Psoas muscle (tissue), 8 donors: ENCODE results near the gene HPRT1. TPM values are rescaled to one million over a fixed set of nuclear protein-coding genes. Genes with fewer than 3 reads are reported as not detected.

Source experiments
- ATAC-seq, 4 donors: fragments of 200-7000 bp; cut with Tn5 transposase; one replicate each; pipeline ENCODE4 v1.9.1; 2020; ENCODE audit warnings: moderate library complexity in 3 of 4, mild to moderate bottlenecking in 2 of 4
- DNase-seq, 2 donors: peaks; one replicate each; pipeline ENCODE4 v3.0.0-alpha.2; 2020
- H3K27ac ChIP-seq: fragments of 200-600 bp; one replicate; pipeline ENCODE4 v1.8.0; 2022
- H3K27me3 ChIP-seq, 3 donors: fragments of 200-600 bp in 1 of 3; one replicate each; pipeline versions ENCODE4 v1.6.1 to v1.8.0; 2013 to 2022; ENCODE audit warnings: low read length in 2 of 3, mild to moderate bottlenecking in 2 of 3, moderate library complexity in 1 of 3; ENCODE audit not compliant: insufficient read depth in 3 of 3
- H3K36me3 ChIP-seq, 2 donors: fragments of 200-600 bp in 1 of 2; one replicate each; pipeline versions ENCODE4 v1.6.1 to v1.8.0; 2013 to 2022; ENCODE audit warnings: low read depth in 1 of 2, mild to moderate bottlenecking in 1 of 2, moderate library complexity in 1 of 2; ENCODE audit not compliant: insufficient read depth in 1 of 2
- H3K4me1 ChIP-seq: fragments of 200-600 bp; one replicate; pipeline ENCODE4 v1.8.0; 2022
- H3K4me3 ChIP-seq: fragments of 200-600 bp; one replicate; pipeline ENCODE4 v1.8.0; 2022; ENCODE audit warnings: mild to moderate bottlenecking
- H3K9me3 ChIP-seq: fragments of 200-600 bp; one replicate; pipeline ENCODE4 v1.8.0; 2022
- CTCF ChIP-seq: fragments of 200-600 bp; IDR thresholded peaks from one replicate; pipeline ENCODE4 v1.8.0; 2022; ENCODE audit warnings: antibody characterized with exemption
- WGBS, 3 donors: extraction: QIAGEN DNeasy Blood & Tissue Kit; methylation state at CpG; one replicate each; pipeline versions ENCODE4 v1.1.6 to v1.1.7; 2013; 5-methylcytosine and 5-hydroxymethylcytosine counted together
- intact Hi-C, 2 donors: fragments of 100-400 bp; cut with DNase I; formaldehyde crosslinking; loops; one replicate each; pipeline versions ENCODE4 v1.11.0 to v1.14.2; 2022
- polyA plus RNA-seq, 3 donors: library from polyadenylated mRNA; stranded (reverse); fragments of 200-250 nt; gene quantifications; one replicate each; pipeline ENCODE4 v1.2.3, GENCODE V29; 2013
- total RNA-seq, 4 donors: library from RNA; stranded (reverse); fragmentation: NEBNext Ultra II Directional in 2 of 4; extraction: Animal tissue kit (Norgen Biotek cat#: 25700) in 2 of 4; gene quantifications; one replicate each; pipeline versions ENCODE4 v1.2.1 to v1.2.4, GENCODE V29; 2021 to 2023
- donor health status: healthy with polysubstance abuse.
- donor health status: DM: no; HTN: no; CAD: no; lungs with moderate emphysema.
- donor health status: Bipolar disorder and iron deficiency.
- donor health status: healthy.
- donor health status: DM: yes; HTN: yes; CAD: no.
- donor health status: DM: no; HTN: no; CAD: no.
- donor health status: DM: no; HTN: no; CAD: no.
- donor health status: DM: yes; HTN: yes; CAD: no.

HPRT1 gene
- total and polyA plus RNA-seq, 7 donors = 7.9 to 30.0 (median 15.9) TPM

- ATAC-seq = no peak
- Histone ChIP-seq H3K9me3 (no peaks in the 10 kb centered on the region), H3K36me3 (no peaks in the 10 kb centered on the region), H3K4me3 (no peak overlapping the region), H3K27ac (no peak overlapping the region), H3K27me3 (no peaks in the 10 kb centered on the region), H3K4me1 (no peaks in the 10 kb centered on the region)
- TF ChIP-seq CTCF = no peak
- intact Hi-C loops = no loop called here
- DNase-seq = no peak
- WGBS, 3 donors = 77 to 87% (median 86%) methylated on average over 15 of the region's 15 CpGs
Observed at GRCh38 chrX:134525086-134525792, 65.3 kb downstream of the HPRT1 start.

GRCh38 chrX:134526399-134526798 lies 66.4 kb downstream of the HPRT1 start:
- Histone ChIP-seq H3K36me3 (no peaks in the 10 kb centered on the region), H3K4me3 (no peak overlapping the region), H3K27me3 (peaks cover 0 to 5% (median 0%) of the 10 kb centered on the region in 3 donors), H3K27ac (no peak overlapping the region), H3K4me1 (no peaks in the 10 kb centered on the region), H3K9me3 (no peaks in the 10 kb centered on the region)
- no peak for TF ChIP-seq CTCF
- WGBS, 3 donors = 82 to 99% (median 95%) methylated on average over 5 of the region's 5 CpGs
- DNase-seq (no peak), ATAC-seq (no peak)
- intact Hi-C loops = no loop called here

- DNase-seq (no peak), ATAC-seq (no peak)
- Histone ChIP-seq H3K27me3 (peaks cover 0 to 9% (median 0%) of the 10 kb centered on the region in 3 donors), H3K4me1 (no peaks in the 10 kb centered on the region), H3K27ac (no peak overlapping the region), H3K9me3 (no peaks in the 10 kb centered on the region), H3K36me3 (no peaks in the 10 kb centered on the region), H3K4me3 (no peak overlapping the region)
- intact Hi-C loops = no loop called here
- TF ChIP-seq CTCF = no peak
- WGBS, 3 donors = 24 to 33% (median 31%) methylated on average over 2 to 3 of the region's 3 CpGs
Observed at GRCh38 chrX:134528960-134529359, 69.0 kb downstream of the HPRT1 start.

GRCh38 chrX:134529481-134529880 lies 69.5 kb downstream of the HPRT1 start:
- Histone ChIP-seq H3K27me3 (peaks cover 0 to 9% (median 0%) of the 10 kb centered on the region in 3 donors), H3K36me3 (no peaks in the 10 kb centered on the region), H3K4me1 (no peaks in the 10 kb centered on the region), H3K9me3 (no peaks in the 10 kb centered on the region), H3K4me3 (no peak overlapping the region), H3K27ac (no peak overlapping the region)
- ATAC-seq (no peak), DNase-seq (no peak)
- TF ChIP-seq CTCF = no peak
- WGBS, 3 donors = 84 to 93% (median 86%) methylated on average over 4 to 6 of the region's 6 CpGs
- intact Hi-C loops = no loop called here

- no peak for TF ChIP-seq CTCF
- H3K4me3 ChIP-seq = no peak overlapping the region
- no peak overlapping the region for H3K27ac ChIP-seq
- H3K9me3 ChIP-seq = no peaks in the 10 kb centered on the region
- H3K4me1 ChIP-seq = no peaks in the 10 kb centered on the region
- DNase-seq = no peak
- intact Hi-C loops = no loop called here
- no peaks in the 10 kb centered on the region for H3K36me3 ChIP-seq
- H3K27me3 ChIP-seq = peaks cover 0 to 9% (median 2%) of the 10 kb centered on the region in 3 donors
- ATAC-seq = no peak
- 75 to 99% (median 90%) methylated on average over 5 to 7 of the region's 7 CpGs for WGBS, 3 donors
Observed at GRCh38 chrX:134530845-134531244, 70.9 kb downstream of the HPRT1 start.
